IMR-90 (cell line): ENCODE results near the gene CLEC6A. TPM values are rescaled to one million over a fixed set of nuclear protein-coding genes. Genes with fewer than 3 reads are reported as not detected.

Source experiments
- ATAC-seq: fragments of 200-7000 bp; cut with Tn5 transposase; 2 replicates; pipeline ENCODE4 v1.9.1; 2020; ENCODE audit warnings: low read depth, mild to moderate bottlenecking, moderate library complexity
- BruUV-seq: library from RNA; stranded (reverse); fragments of 400-500 nt; replicated peaks from 2 replicates; lab custom pipeline; 2021; lab: Mats Ljungman, UMichigan
- CTCF ChIA-PET: fragments of 300-600 bp; formaldehyde crosslinking; extraction: SDS; loops from one replicate; lab custom pipeline; 2021; ENCODE audit warnings: antibody characterized with exemption; lab: Yijun Ruan, JAX
- POLR2A ChIA-PET: fragments of 300-600 bp; sonication (Branson Sonifier 250); formaldehyde crosslinking; loops from one replicate; lab custom pipeline; 2022; ENCODE audit warnings: antibody characterized with exemption; ENCODE audit not compliant: unreplicated experiment; lab: Charles Lee
- DNase-seq: peaks from one replicate; pipeline ENCODE4 v3.0.0; 2013
- H2AFZ ChIP-seq: replicated peaks from 2 replicates; pipeline ENCODE3; 2013; ENCODE audit warnings: low read length, mild to moderate bottlenecking; ENCODE audit not compliant: poor library complexity
- H2AK5ac ChIP-seq: 2 replicates; pipeline ENCODE4 v1.6.1; 2013; ENCODE audit warnings: low read depth, low read length, inconsistent platforms
- H2AK9ac ChIP-seq: replicated peaks from 2 replicates; pipeline ENCODE3; 2013; ENCODE audit warnings: mild to moderate bottlenecking, low read depth, low read length, moderate library complexity; ENCODE audit not compliant: poor library complexity
- H2BK120ac ChIP-seq: 2 replicates; pipeline ENCODE4 v1.6.1; 2013; ENCODE audit warnings: low read depth, low read length, inconsistent platforms
- H2BK15ac ChIP-seq: 3 replicates; pipeline ENCODE4 v1.6.1; 2013; ENCODE audit warnings: low read depth, low read length, inconsistent platforms
- H2BK20ac ChIP-seq: 2 replicates; pipeline ENCODE4 v1.6.1; 2013; ENCODE audit warnings: low read depth, mild to moderate bottlenecking, inconsistent platforms, low read length, moderate library complexity
- H2BK5ac ChIP-seq: 2 replicates; pipeline ENCODE4 v1.6.1; 2013; ENCODE audit warnings: mild to moderate bottlenecking, low read depth, low read length, inconsistent platforms; ENCODE audit not compliant: poor library complexity, severe bottlenecking
- H3K14ac ChIP-seq: replicated peaks from 2 replicates; pipeline ENCODE4 v1.6.1; 2013; ENCODE audit warnings: low read depth, low read length, inconsistent platforms
- H3K18ac ChIP-seq: 2 replicates; pipeline ENCODE4 v1.6.1; 2013; ENCODE audit warnings: low read depth, low read length, control low read depth
- H3K23ac ChIP-seq: 2 replicates; pipeline ENCODE4 v1.6.1; 2013; ENCODE audit warnings: low read depth, low read length, inconsistent platforms
- H3K27ac ChIP-seq: 2 replicates; pipeline ENCODE4 v1.5.1; 2013; ENCODE audit warnings: mild to moderate bottlenecking, control low read depth, low read length; ENCODE audit not compliant: insufficient read depth
- H3K27me3 ChIP-seq: 2 replicates; pipeline ENCODE4 v1.6.1; 2013; ENCODE audit warnings: low read length; ENCODE audit not compliant: control insufficient read depth, insufficient read depth
- H3K36me3 ChIP-seq: 2 replicates; pipeline ENCODE4 v1.6.1; 2013; ENCODE audit warnings: low read length, mixed read lengths; ENCODE audit not compliant: control insufficient read depth, insufficient read depth
- H3K4ac ChIP-seq: 2 replicates; pipeline ENCODE4 v1.6.1; 2013; ENCODE audit warnings: low read depth, low read length, inconsistent platforms
- H3K4me1 ChIP-seq: 2 replicates; pipeline ENCODE4 v1.6.1; 2013; ENCODE audit warnings: low read length, mixed read lengths; ENCODE audit not compliant: control insufficient read depth, insufficient read depth
- H3K4me2 ChIP-seq: 2 replicates; pipeline ENCODE4 v1.6.1; 2013; ENCODE audit warnings: low read depth, mild to moderate bottlenecking, control low read depth, low read length, moderate library complexity
- H3K4me3 ChIP-seq: 2 replicates; pipeline ENCODE4 v1.5.1; 2013; ENCODE audit warnings: low read depth, mild to moderate bottlenecking, control low read depth, low read length, moderate library complexity; ENCODE audit not compliant: insufficient read depth
- H3K56ac ChIP-seq: 2 replicates; pipeline ENCODE4 v1.6.1; 2013; ENCODE audit warnings: low read length, inconsistent platforms; ENCODE audit not compliant: insufficient read depth; ENCODE audit errors: extremely low read depth
- H3K79me1 ChIP-seq, 2 experiments: 2 replicates each; pipeline ENCODE4 v1.6.1; 2013; ENCODE audit warnings: low read length in 2 of 2, inconsistent platforms in 1 of 2, low read depth in 1 of 2
- H3K9ac ChIP-seq: 2 replicates; pipeline ENCODE4 v1.6.1; 2013; ENCODE audit warnings: low read depth, low read length, control low read depth
- H3K9me1 ChIP-seq: 2 replicates; pipeline ENCODE4 v1.6.1; 2013; ENCODE audit warnings: low read length, inconsistent platforms; ENCODE audit not compliant: insufficient read depth
- H3K9me3 ChIP-seq: 2 replicates; pipeline ENCODE4 v1.6.1; 2013; ENCODE audit warnings: low read length; ENCODE audit not compliant: control insufficient read depth, insufficient read depth
- H4K20me1 ChIP-seq: 2 replicates; pipeline ENCODE4 v1.6.1; 2013; ENCODE audit warnings: low read length, inconsistent platforms; ENCODE audit not compliant: insufficient read depth
- H4K5ac ChIP-seq: 2 replicates; pipeline ENCODE4 v1.6.1; 2013; ENCODE audit warnings: mild to moderate bottlenecking, low read depth, low read length, control low read depth
- H4K8ac ChIP-seq, 2 experiments: 2 replicates each; pipeline ENCODE4 v1.6.1; 2013; ENCODE audit warnings: low read depth in 2 of 2, low read length in 2 of 2, control low read depth in 1 of 2, inconsistent platforms in 1 of 2
- H4K91ac ChIP-seq: 2 replicates; pipeline ENCODE4 v1.6.1; 2013; ENCODE audit warnings: low read depth, low read length, inconsistent platforms; ENCODE audit not compliant: insufficient read depth
- USF2 ChIP-seq: fragments of 150-350 bp; IDR thresholded peaks from 2 replicates; pipeline ENCODE4 v1.6.1; 2017; ENCODE audit warnings: mild to moderate bottlenecking, antibody characterized with exemption, low read length, low read depth
- dilution Hi-C: fragments of 300-500 bp; cut with HindIII; formaldehyde crosslinking; loops from one replicate; pipeline ENCODE4 v1.14.3; 2018; ENCODE audit warnings: low sequenced_read_pairs; ENCODE audit not compliant: unreplicated experiment
- in situ Hi-C: fragments of 300-500 bp; cut with MboI; formaldehyde crosslinking; loops from 3 replicates; pipeline ENCODE4 v1.14.3; 2019; ENCODE audit warnings: low sequenced_read_pairs, inconsistent platforms, mixed read lengths
- intact Hi-C: fragments of 100-400 bp; cut with micrococcal nuclease; formaldehyde crosslinking; loops from 2 replicates; pipeline ENCODE4 v1.10.0; 2022
- polyA plus RNA-seq, 3 experiments: library from polyadenylated mRNA; depleted of rRNA; stranded (reverse); fragments of >200 nt; gene quantifications; 2 replicates each; pipeline ENCODE4 v1.2.3, GENCODE V29; 2012; ENCODE audit warnings: low replicate concordance in 1 of 3
- total RNA-seq: library from RNA; depleted of rRNA; stranded (reverse); fragments of >200 nt; gene quantifications from 2 replicates; pipeline ENCODE4 v1.2.3, GENCODE V29; 2012

CLEC6A gene
- total and polyA plus RNA-seq, 2 of the 4 experiments (the other 2 are of a cell fraction): not detected

DNA sequence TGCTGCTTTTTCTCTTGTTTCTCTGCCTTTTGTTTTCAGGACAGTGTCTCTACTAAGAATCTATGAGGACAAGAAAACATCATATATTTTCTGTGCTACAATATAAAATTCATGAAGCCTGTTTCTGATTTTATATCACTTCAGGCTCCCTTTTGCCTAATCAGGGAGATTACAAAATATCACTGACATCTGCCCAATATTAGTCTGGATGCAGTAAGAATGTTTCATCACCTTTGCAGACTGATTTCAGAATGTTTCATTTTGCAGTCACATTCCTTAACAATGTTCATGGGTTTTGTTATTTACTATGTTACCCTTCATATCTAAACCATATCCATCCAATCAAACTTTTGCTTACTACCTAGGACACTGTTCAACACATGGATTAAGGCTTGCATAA is 491 bp upstream of the CLEC6A start:
- ChIA-PET CTCF (no interaction called here), POLR2A (no interaction called here)
- Histone ChIP-seq H2AK5ac (no peak overlapping the region), H4K20me1 (no peaks in the 10 kb centered on the region), H2BK120ac (no peak overlapping the region), H3K9ac (no peak overlapping the region), H2AFZ (no peak overlapping the region), H4K8ac (no peak overlapping the region), H3K9me1 (no peaks in the 10 kb centered on the region), H3K4me2 (no peak overlapping the region), H3K14ac (no peak overlapping the region), H2BK5ac (no peak overlapping the region), H3K18ac (no peak overlapping the region), H3K4me3 (no peak overlapping the region), H3K23ac (no peak overlapping the region), H3K56ac (no peak overlapping the region), H3K27me3 (no peaks in the 10 kb centered on the region), H3K4me1 (no peaks in the 10 kb centered on the region), H4K91ac (no peak overlapping the region), H3K79me1 (no peaks in the 10 kb centered on the region), H3K9me3 (no peaks in the 10 kb centered on the region), H3K36me3 (no peaks in the 10 kb centered on the region), H2AK9ac (no peak overlapping the region), H3K4ac (no peak overlapping the region), H4K5ac (no peak overlapping the region), H2BK15ac (no peak overlapping the region), H2BK20ac (no peak overlapping the region), H3K27ac (no peak overlapping the region)
- no peak for TF ChIP-seq USF2
- BruUV-seq: no TSS peak
- ATAC-seq: no peak
- in situ Hi-C loops (no loop called here), intact Hi-C loops (no loop called here), dilution Hi-C loops (no loop called here)
- no peak for DNase-seq
